Measurements from ENCODE around the gene QRICH2.
"Not testable (repeated sequence)": the region's sequence is repeated elsewhere in the genome, so short reads cannot be mapped to it uniquely, and the experiment has no call there.

The QRICH2 gene

GRCh38 chr17:76307966-76308338 lies at the start of gene QRICH2:
TSS of gene QRICH2 (minus strand) at chr17:76308276. CDS start at chr17:76307998, 278 bp downstream.
- in situ Hi-C loops (cut with MboI; ENCODE audit: low sequenced_read_pairs), result no loop called here

GRCh38 chr17:76357597-76358158 lies 49.6 kb upstream of the QRICH2 start:
- in situ Hi-C loops (cut with MboI; ENCODE audit: low sequenced_read_pairs), result no loop called here

GRCh38 chr17:76356803-76357456 lies 48.9 kb upstream of the QRICH2 start:
- in situ Hi-C loops (cut with MboI; ENCODE audit: low sequenced_read_pairs), result no loop called here

GRCh38 chr17:76354747-76355310 lies 46.8 kb upstream of the QRICH2 start:
- in situ Hi-C loops (cut with MboI; ENCODE audit: low sequenced_read_pairs), result no loop called here

GRCh38 chr17:76354317-76354729 lies 46.2 kb upstream of the QRICH2 start:
- in situ Hi-C loops (cut with MboI; ENCODE audit: low sequenced_read_pairs), result no loop called here

GRCh38 chr17:76353599-76354316 lies 45.7 kb upstream of the QRICH2 start, which contains the start of gene PRPSAP1:
TSS of gene PRPSAP1 (minus strand) at chr17:76353916. CDS start at chr17:76353703, 213 bp downstream.
- in situ Hi-C loops (cut with MboI; ENCODE audit: low sequenced_read_pairs), result no loop called here

- in situ Hi-C loops (cut with MboI; ENCODE audit: low sequenced_read_pairs), result no loop called here
These were observed 45.0 kb upstream of the QRICH2 start for GRCh38 chr17:76353004-76353598.

- in situ Hi-C loops (cut with MboI; ENCODE audit: low sequenced_read_pairs), result no loop called here
These were observed 43.5 kb upstream of the QRICH2 start for GRCh38 chr17:76351526-76352071.

GRCh38 chr17:76350463-76350862 lies 42.4 kb upstream of the QRICH2 start:
- in situ Hi-C loops (cut with MboI; ENCODE audit: low sequenced_read_pairs), result no loop called here

GRCh38 chr17:76346936-76347335 lies 38.9 kb upstream of the QRICH2 start:
- in situ Hi-C loops (cut with MboI; ENCODE audit: low sequenced_read_pairs), result not testable (repeated sequence)

GRCh38 chr17:76345377-76345974 lies 37.4 kb upstream of the QRICH2 start:
- in situ Hi-C loops (cut with MboI; ENCODE audit: low sequenced_read_pairs), result no loop called here

- in situ Hi-C loops (cut with MboI; ENCODE audit: low sequenced_read_pairs), result no loop called here
These were observed 35.0 kb upstream of the QRICH2 start for GRCh38 chr17:76343106-76343505.

- in situ Hi-C loops (cut with MboI; ENCODE audit: low sequenced_read_pairs), result no loop called here
These were observed 33.2 kb upstream of the QRICH2 start for GRCh38 chr17:76341301-76341700.

- in situ Hi-C loops (cut with MboI; ENCODE audit: low sequenced_read_pairs), result no loop called here
These were observed 29.3 kb upstream of the QRICH2 start for GRCh38 chr17:76337413-76337777.

- in situ Hi-C loops (cut with MboI; ENCODE audit: low sequenced_read_pairs), result no loop called here
These were observed 28.8 kb upstream of the QRICH2 start for GRCh38 chr17:76336756-76337412.

GRCh38 chr17:76335716-76336381 lies 27.8 kb upstream of the QRICH2 start:
- in situ Hi-C loops (cut with MboI; ENCODE audit: low sequenced_read_pairs), result no loop called here

- in situ Hi-C loops (cut with MboI; ENCODE audit: low sequenced_read_pairs), result no loop called here
These were observed 25.8 kb upstream of the QRICH2 start for GRCh38 chr17:76333673-76334505.

- in situ Hi-C loops (cut with MboI; ENCODE audit: low sequenced_read_pairs), result no loop called here
These were observed 23.0 kb upstream of the QRICH2 start for GRCh38 chr17:76331083-76331482.

GRCh38 chr17:76329664-76330063 lies 21.6 kb upstream of the QRICH2 start:
- in situ Hi-C loops (cut with MboI; ENCODE audit: low sequenced_read_pairs), result no loop called here

All from HL-60/S4 treated with retinoic acid at 250 ng/mL for 4 days and 3 days (cell line).